Stimulated activated CD8-positive, alpha-beta memory T cell treated with anti-CD3 and anti-CD28 coated beads, Interleukin-15, amount 100 ng/mL, for 1 hour (primary cell): Measurements from ENCODE around the gene C1QTNF3.
A peak's percentile ranks its signal among the peaks of the same experiment; 100 is the strongest.
"Not testable (repeated sequence)": the region's sequence is repeated elsewhere in the genome, so short reads cannot be mapped to it uniquely, and the experiment has no call there.

Source experiments
- DNase-seq: peaks from one replicate; pipeline ENCODE4 v3.0.0-alpha.2; 2020; ENCODE audit warnings: low read depth

C1QTNF3 gene

GRCh38 chr5:34021334-34021733 lies 21.7 kb downstream of the C1QTNF3 start:
- no peak for DNase-seq

- DNase-seq, result no peak
These were observed 22.3 kb downstream of the C1QTNF3 start for GRCh38 chr5:34020726-34021125.

GRCh38 chr5:34017254-34017653 lies 25.8 kb downstream of the C1QTNF3 start:
- DNase-seq, result no peak

- DNase-seq, result no peak
These were observed 26.3 kb downstream of the C1QTNF3 start for GRCh38 chr5:34016750-34017149.

- DNase-seq, result no peak
These were observed 26.8 kb downstream of the C1QTNF3 start for GRCh38 chr5:34016222-34016621.

GRCh38 chr5:34015120-34015822 lies 27.7 kb downstream of the C1QTNF3 start:
- DNase-seq, result no peak

- DNase-seq, result no peak
These were observed 28.4 kb downstream of the C1QTNF3 start for GRCh38 chr5:34014626-34015025.

- no peak for DNase-seq
These were observed 29.5 kb downstream of the C1QTNF3 start for GRCh38 chr5:34013547-34013946.

GRCh38 chr5:34012791-34013190 lies 30.2 kb downstream of the C1QTNF3 start:
- no peak for DNase-seq

- no peak for DNase-seq
These were observed 31.5 kb downstream of the C1QTNF3 start for GRCh38 chr5:34011536-34011935.

- not testable (repeated sequence) for DNase-seq
These were observed 32.9 kb downstream of the C1QTNF3 start for GRCh38 chr5:34010146-34010545.

- no peak for DNase-seq
These were observed 33.4 kb downstream of the C1QTNF3 start for GRCh38 chr5:34009610-34010009.

- DNase-seq, result no peak
These were observed 34.2 kb downstream of the C1QTNF3 start for GRCh38 chr5:34008802-34009201.

GRCh38 chr5:34007621-34008600 lies 35.1 kb downstream of the C1QTNF3 start, which contains the start of gene AMACR:
Gene AMACR (minus strand): TSS chr5:34008050. CDS start chr5:34008019, 31 bp downstream.
- peak; percentile 72 for DNase-seq

GRCh38 chr5:34007201-34007620 lies 35.8 kb downstream of the C1QTNF3 start:
- DNase-seq, result no peak

GRCh38 chr5:34005681-34006080 lies 37.3 kb downstream of the C1QTNF3 start:
- no peak for DNase-seq

GRCh38 chr5:34005211-34005610 lies 37.8 kb downstream of the C1QTNF3 start:
- DNase-seq, result no peak

GRCh38 chr5:34003941-34004340 lies 39.1 kb downstream of the C1QTNF3 start:
- no peak for DNase-seq

GRCh38 chr5:34002629-34003328 lies 40.2 kb downstream of the C1QTNF3 start:
- DNase-seq, result no peak

- no peak for DNase-seq
These were observed 41.7 kb downstream of the C1QTNF3 start for GRCh38 chr5:34001241-34001841.

GRCh38 chr5:33999978-34000377 lies 43.0 kb downstream of the C1QTNF3 start:
- no peak for DNase-seq
